AG20443 (cell line): ENCODE results near the gene OIP5.
A peak's percentile ranks its signal among the peaks of the same experiment; 100 is the strongest.
"Not testable (repeated sequence)": the region's sequence is repeated elsewhere in the genome, so short reads cannot be mapped to it uniquely, and the experiment has no call there.

Experiments
- DNase-seq: peaks from one replicate; pipeline ENCODE4 v3.0.0; 2012; ENCODE audit warnings: low spot score, mixed read lengths

The OIP5 gene

GRCh38 chr15:41301587-41301986 lies 30.8 kb downstream of the OIP5 start:
- DNase-seq: no peak

- not testable (repeated sequence) for DNase-seq
These were observed 31.3 kb downstream of the OIP5 start for GRCh38 chr15:41301139-41301538.

- DNase-seq: no peak
These were observed 39.9 kb downstream of the OIP5 start for GRCh38 chr15:41292521-41292920.

- no peak for DNase-seq
These were observed 41.2 kb downstream of the OIP5 start for GRCh38 chr15:41291065-41291631.

GRCh38 chr15:41289953-41290352 lies 42.4 kb downstream of the OIP5 start:
- DNase-seq: no peak

GRCh38 chr15:41288464-41288863 lies 43.9 kb downstream of the OIP5 start:
- DNase-seq: no peak

GRCh38 chr15:41286665-41287333 lies 45.6 kb downstream of the OIP5 start:
- DNase-seq: peak; percentile 38

GRCh38 chr15:41285285-41285684 lies 47.1 kb downstream of the OIP5 start:
- no peak for DNase-seq

- peak; percentile 14 for DNase-seq
These were observed 47.8 kb downstream of the OIP5 start for GRCh38 chr15:41284427-41285177.

- peak; percentile 98 for DNase-seq
These were observed 48.6 kb downstream of the OIP5 start for GRCh38 chr15:41283653-41284426.

- not testable (repeated sequence) for DNase-seq
These were observed 49.3 kb downstream of the OIP5 start for GRCh38 chr15:41282980-41283652.

GRCh38 chr15:41282436-41282835 lies 50.0 kb downstream of the OIP5 start:
- DNase-seq: not testable (repeated sequence)

- DNase-seq: peak; percentile 52
These were observed 51.2 kb downstream of the OIP5 start for GRCh38 chr15:41281236-41281635.

GRCh38 chr15:41279535-41280283 lies 52.7 kb downstream of the OIP5 start:
- no peak for DNase-seq

- no peak for DNase-seq
These were observed 54.1 kb downstream of the OIP5 start for GRCh38 chr15:41278319-41278718.

- no peak for DNase-seq
These were observed 55.6 kb downstream of the OIP5 start for GRCh38 chr15:41276831-41277230.

- no peak for DNase-seq
These were observed 62.5 kb downstream of the OIP5 start for GRCh38 chr15:41269887-41270286.

- no peak for DNase-seq
These were observed 68.5 kb downstream of the OIP5 start for GRCh38 chr15:41263891-41264351.

GRCh38 chr15:41262571-41262970 lies 69.8 kb downstream of the OIP5 start:
- DNase-seq: no peak

- not testable (repeated sequence) for DNase-seq
These were observed 71.5 kb downstream of the OIP5 start for GRCh38 chr15:41260924-41261323.
